HG03565 (cell line): Measurements from ENCODE around the gene SYNPO.

Experiments used
- ATAC-seq: cut with Tn5 transposase; IDR thresholded peaks from one replicate; pipeline ENCODE4 v1.9.1; 2021; ENCODE audit warnings: mild to moderate bottlenecking, moderate library complexity; ENCODE audit not compliant: unreplicated experiment

SYNPO gene

DNA sequence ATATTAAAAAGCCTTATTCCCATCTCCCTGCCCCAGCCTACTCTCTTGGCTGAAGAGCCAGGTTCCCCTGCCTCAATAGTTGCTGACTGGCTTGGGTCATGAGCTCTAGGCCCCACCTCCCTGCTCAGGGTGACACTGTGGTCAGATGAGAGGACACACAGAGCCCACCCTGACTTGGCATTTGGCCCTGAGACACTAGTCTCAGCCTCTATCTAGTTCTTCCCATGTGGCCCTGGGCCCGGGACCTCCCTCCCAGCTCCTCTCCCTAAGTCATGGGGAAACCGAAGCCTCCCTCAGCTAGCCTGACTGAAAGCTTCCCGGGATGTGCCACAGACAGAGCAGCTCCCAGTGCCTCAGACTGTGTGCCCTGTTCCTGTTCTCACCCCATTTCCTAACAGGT lies 14.8 kb downstream of the SYNPO start:
- no peak for ATAC-seq

GRCh38 chr5:150656191-150657132 lies 16.0 kb downstream of the SYNPO start:
- peak; percentile 81 for ATAC-seq

DNA sequence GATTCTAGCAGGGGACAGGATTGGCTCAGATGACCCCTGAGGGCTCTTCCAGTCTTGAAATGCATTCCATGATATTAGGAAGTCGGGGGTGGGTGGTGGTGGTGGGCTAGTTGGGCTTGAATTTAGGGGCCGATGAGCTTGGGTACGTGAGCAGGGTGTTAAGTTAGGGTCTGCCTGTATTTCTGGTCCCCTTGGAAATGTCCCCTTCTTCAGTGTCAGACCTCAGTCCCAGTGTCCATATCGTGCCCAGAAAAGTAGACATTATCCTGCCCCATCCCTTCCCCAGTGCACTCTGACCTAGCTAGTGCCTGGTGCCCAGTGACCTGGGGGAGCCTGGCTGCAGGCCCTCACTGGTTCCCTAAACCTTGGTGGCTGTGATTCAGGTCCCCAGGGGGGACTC lies 17.7 kb downstream of the SYNPO start:
- no peak for ATAC-seq

- no peak for ATAC-seq
Measured at GRCh38 chr5:150658699-150659265, 18.3 kb downstream of the SYNPO start.

DNA sequence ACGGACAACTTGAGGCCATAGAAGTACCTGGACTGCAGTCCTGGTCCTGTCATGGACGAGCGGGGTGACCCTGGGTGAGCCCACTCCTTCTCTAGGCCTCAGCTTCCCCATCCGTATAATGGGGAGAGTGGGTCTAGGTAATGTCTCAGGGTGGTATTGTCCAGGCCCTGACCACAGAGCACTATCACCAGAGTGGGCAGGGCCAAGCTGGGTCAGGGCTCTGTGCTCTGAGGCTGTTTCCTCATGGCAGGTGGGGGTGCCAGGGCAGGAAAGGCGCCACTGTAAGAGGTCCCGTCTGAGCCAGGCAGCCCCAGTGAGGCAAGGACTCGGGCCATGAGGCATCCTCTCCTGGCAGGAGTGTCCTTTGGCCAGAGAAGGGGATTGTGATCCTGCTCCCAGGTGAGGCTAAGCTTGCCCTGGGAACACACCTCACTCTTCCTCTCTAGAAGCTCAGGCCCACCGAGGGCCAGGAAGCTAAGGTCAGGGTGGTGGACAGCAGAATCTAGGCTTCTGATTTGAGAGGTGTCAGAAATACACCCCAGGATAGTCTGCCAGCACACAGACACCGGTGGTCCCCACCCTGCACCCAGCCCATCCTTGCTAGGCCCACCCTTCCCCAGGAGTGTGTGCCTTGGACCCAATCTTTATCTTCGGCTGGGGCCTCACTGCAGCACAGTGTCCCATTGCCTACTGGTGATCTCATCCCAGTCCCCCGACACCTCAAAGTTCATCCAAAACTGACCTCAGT lies 19.1 kb downstream of the SYNPO start:
- no peak for ATAC-seq

DNA sequence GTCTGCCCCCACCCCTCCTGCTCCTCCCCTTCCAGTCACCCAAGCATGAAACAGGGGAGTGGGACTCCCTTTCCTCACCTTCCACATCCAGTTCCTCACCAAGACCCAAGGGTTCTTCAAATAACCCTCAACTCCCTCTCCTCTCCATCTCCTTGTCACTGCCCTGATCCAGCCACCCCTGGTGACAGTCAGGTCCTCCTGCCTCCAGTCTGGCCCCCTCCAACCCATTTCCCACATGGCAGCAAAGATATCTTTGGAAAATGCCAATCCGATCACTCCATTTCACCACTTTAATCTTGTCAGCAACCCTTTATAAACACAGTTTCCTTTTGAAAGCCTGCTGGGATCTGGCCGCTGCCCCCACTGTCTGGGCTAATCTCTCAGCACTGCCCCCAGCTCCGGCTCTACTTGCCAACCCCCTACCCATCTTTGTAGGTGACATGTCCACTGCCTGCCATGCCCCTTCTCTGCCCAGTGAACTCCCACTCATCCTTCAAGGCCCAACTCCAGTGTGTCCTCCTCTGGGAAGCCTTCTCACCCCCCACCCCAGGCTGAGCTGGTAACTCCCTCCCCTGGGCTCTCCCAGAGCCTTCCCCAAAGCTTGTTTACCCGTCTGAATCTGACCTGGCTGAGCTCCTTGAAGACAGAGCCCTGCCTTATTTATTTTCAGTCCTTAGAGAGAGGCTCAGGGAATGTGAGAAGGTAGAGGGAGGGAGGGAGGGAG lies 19.8 kb downstream of the SYNPO start:
- ATAC-seq, result no peak

DNA sequence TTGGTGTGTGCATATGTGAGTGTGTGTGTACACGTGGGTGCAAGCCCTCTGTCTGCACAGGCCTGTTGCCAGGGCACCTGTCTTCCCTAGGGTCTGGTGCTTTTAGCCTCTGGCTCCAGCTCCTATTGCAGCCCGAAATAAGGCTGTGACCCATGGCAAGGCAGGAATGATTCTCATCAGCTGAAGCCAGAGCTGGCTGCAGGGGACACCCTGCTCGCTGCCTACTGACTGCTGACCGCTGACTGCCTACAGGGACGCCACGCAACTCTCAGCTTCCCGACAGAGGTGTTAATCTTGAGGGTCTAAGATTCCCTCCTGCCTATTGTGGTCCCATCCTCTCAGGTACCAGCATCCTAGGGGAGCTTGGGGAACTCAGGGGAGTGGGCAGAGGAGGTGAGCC lies 20.6 kb downstream of the SYNPO start, which contains the start of gene MYOZ3:
Gene MYOZ3, plus strand, starts transcription at position 166 of the 400 bp plus-strand sequence. CDS start 1,691 bp downstream, outside the sequence.
- no peak for ATAC-seq

- no peak for ATAC-seq
Measured at GRCh38 chr5:150661821-150662596, 21.5 kb downstream of the SYNPO start.

GRCh38 chr5:150662731-150663516 lies 22.5 kb downstream of the SYNPO start:
- no peak for ATAC-seq

DNA sequence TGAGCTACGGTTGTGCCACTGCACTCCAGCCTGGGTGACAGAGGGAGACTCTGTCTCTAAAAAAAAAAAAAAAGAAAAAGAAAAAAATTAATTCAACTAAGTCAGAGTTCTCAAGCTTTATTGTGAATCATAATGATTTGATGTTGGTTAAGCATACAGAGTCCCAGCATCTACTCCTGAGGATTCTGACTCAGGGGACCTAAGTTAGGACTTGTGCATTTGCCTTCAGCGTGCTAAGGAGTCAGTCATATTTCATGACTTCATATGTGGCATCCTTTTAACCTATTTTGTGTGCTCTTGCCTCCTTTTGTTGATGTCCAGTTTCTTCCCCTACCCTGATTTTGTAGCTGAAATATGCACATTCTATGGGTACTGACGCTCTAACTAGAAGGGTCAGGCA lies 23.5 kb downstream of the SYNPO start:
- no peak for ATAC-seq

DNA sequence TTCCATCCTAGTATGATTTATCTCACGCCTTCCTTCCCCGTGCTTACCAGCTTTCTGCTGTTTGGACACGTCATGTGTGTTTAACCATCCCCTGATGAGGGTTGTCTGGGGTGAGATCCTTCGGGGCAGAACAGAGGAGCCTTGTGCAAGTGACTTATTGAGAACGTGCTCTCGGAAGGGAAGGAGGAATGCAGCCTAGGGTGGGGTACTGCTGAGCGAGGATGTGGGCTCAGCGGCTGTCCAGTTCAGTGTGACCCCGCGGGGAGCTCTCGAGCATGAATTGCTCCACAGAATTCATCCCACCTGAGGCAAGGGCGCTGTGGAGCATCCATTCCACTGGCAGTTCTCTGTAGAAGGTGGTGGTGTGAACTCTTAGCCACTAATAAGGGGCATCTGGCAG lies 24.6 kb downstream of the SYNPO start:
- no peak for ATAC-seq

DNA sequence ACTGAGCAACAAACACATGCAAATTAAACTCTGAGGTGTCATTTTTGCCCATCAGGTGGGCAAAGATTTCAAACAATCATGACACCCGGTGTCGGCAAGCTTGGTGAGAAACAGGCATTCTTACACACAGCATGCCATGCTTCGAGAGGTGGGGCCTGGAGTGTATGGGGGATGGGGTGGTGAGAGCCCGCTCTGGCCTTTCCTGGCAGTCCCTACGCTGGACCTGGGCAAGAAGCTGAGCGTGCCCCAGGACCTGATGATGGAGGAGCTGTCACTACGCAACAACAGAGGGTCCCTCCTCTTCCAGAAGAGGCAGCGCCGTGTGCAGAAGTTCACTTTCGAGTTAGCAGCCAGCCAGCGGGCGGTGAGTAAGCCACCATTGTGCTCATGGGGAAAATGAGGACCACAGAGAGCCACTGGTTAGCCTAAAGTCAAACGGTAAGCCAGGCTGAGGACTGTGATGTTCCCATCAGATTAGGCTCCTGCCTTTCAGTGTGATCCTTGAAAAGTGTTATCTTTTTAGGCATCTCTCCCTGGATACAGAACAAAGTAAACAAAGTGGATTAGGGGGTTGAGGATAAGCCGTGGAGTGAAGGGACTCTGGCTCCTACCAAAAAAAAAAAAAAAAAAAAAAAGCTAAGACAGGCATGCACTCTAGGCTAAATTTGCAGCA lies 30.0 kb downstream of the SYNPO start:
- no peak for ATAC-seq

- ATAC-seq, result no peak
Measured at GRCh38 chr5:150670948-150671310, 30.5 kb downstream of the SYNPO start.

DNA sequence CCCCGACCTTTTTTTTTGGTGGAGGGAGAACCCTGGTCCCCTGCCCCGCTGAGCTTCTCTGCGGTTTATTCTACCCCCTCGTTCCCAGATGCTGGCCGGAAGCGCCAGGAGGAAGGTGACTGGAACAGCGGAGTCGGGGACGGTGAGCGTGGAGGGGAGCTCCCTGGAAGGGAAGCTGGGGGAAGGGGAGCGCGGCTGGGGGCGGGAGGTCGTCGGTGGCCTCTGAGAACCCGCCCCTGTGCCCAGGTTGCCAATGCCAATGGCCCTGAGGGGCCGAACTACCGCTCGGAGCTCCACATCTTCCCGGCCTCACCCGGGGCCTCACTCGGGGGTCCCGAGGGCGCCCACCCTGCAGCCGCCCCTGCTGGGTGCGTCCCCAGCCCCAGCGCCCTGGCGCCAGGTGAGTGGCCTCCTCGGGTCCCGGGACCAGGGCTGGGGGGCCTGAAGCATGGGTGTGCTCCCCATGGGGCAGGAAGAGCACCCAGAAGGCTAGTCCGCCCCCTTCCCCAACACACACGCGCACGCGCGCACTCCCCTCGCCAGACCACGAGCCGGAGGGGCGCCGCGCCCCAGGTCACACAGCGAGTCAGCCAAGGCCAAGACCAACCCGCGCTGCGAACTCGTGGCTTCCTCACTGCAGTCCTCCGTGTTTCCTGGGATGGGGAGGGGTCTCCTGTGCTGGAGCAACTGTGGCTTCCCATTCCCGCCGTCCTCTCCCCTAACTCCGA lies 31.2 kb downstream of the SYNPO start:
- ATAC-seq, result no peak

GRCh38 chr5:150672237-150672883 lies 31.9 kb downstream of the SYNPO start:
- no peak for ATAC-seq

DNA sequence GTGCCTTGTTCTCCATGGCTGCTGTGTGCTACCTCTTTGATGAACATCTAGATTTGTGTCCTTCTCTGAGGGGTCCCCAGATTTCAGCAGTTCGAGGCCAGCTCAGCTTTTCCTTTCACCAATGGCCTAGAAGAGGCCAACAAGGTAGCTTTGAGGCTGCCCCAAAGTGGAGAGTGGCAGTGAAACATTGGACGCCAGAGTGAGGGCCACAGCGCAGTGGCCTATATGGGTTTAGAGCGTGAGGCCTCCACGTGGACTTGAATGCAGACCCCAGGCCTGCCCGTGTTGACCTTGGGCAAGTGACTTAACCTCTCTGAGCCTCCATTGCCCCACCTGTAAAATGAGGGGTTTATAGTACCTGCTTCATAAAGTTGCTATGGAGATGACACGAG lies 32.4 kb downstream of the SYNPO start:
- no peak for ATAC-seq

GRCh38 chr5:150674341-150674821 lies 33.9 kb downstream of the SYNPO start:
- no peak for ATAC-seq

GRCh38 chr5:150675069-150675468 lies 34.6 kb downstream of the SYNPO start:
- no peak for ATAC-seq
